Mucosa of gallbladder (tissue), 1 donor: Measurements from ENCODE around the gene NEK11. TPM values are rescaled to one million over a fixed set of nuclear protein-coding genes. Genes with fewer than 3 reads are reported as not detected.

Experiments used
- total RNA-seq: library from RNA; stranded (reverse); gene quantifications from one replicate; pipeline ENCODE4 v1.2.1, GENCODE V29; 2021
- donor health status: DM: no; HTN: no; CAD: no.

NEK11 gene
- total RNA-seq, 1 donor from 2014 or later, result 10.9 TPM

Other genes starting within 250 kb of the NEK11 start
- 78.9 TPM for gene ATP2C1, start 132.8 kb upstream of the NEK11 start, total RNA-seq
- gene ASTE1, start 52 bp upstream of the NEK11 start, total RNA-seq, result 6.0 TPM